K562 (cell line): ENCODE results near the gene PI4K2A. TPM values are rescaled to one million over a fixed set of nuclear protein-coding genes. Genes with fewer than 3 reads are reported as not detected.
A peak's percentile ranks its signal among the peaks of the same experiment; 100 is the strongest.

Source experiments
- ARHGAP35 ChIP-seq: fragments of 450-650 bp; IDR thresholded peaks from 2 replicates; pipeline ENCODE4 v1.6.1; 2018; ENCODE audit not compliant: partially characterized antibody
- CBX5 ChIP-seq: IDR thresholded peaks from 2 replicates; pipeline ENCODE4 v1.6.1; 2014; ENCODE audit warnings: low read depth, borderline replicate concordance
- FOS ChIP-seq: IDR thresholded peaks from 3 replicates; pipeline ENCODE4 v1.6.1; 2011; ENCODE audit not compliant: insufficient read length; ENCODE audit errors: extremely low read depth
- FOXP1 ChIP-seq: sonication (generic); formaldehyde crosslinking; IDR thresholded peaks from 2 replicates; pipeline ENCODE4 v1.8.0; 2022; ENCODE audit warnings: mild to moderate bottlenecking, missing genetic modification reagents
- NR2C2 ChIP-seq, 2 experiments: fragments of 200-800 bp in 1 of 2; sonication (Bioruptor generic) in 1 of 2; sonication (generic) in 1 of 2; formaldehyde crosslinking in 1 of 2; IDR thresholded peaks; 2 replicates each; pipeline versions ENCODE4 v1.6.1 to v1.8.0; 2016 to 2022; ENCODE audit warnings: mild to moderate bottlenecking in 1 of 2, missing compliant biosample characterization in 1 of 2, missing genetic modification characterization in 1 of 2, missing genetic modification reagents in 1 of 2
- POLR2B ChIP-seq: fragments of 450-650 bp; IDR thresholded peaks from 2 replicates; pipeline ENCODE4 v1.6.1; 2018; ENCODE audit warnings: low read depth; ENCODE audit not compliant: partially characterized antibody
- PPARD ChIP-seq: fragments of 250-450 bp; sonication (Bioruptor Pico); IDR thresholded peaks from 2 replicates; pipeline ENCODE4 v1.8.0; 2022; ENCODE audit warnings: inconsistent platforms, mild to moderate bottlenecking, moderate library complexity
- RCOR1 ChIP-seq, 2 experiments: IDR thresholded peaks; 2 replicates each; pipeline ENCODE4 v1.6.1; 2012; ENCODE audit warnings: low read depth in 2 of 2, low read length in 2 of 2, borderline replicate concordance in 1 of 2, improper control_type of control experiment in 1 of 2
- SAP30 ChIP-seq: fragments of 200-600 bp; sonication (generic); IDR thresholded peaks from 2 replicates; pipeline ENCODE4 v1.6.1; 2012; ENCODE audit warnings: borderline replicate concordance, low read depth, mild to moderate bottlenecking, moderate library complexity, low read length, control low read depth, inconsistent platforms; ENCODE audit not compliant: insufficient read depth, poor library complexity, severe bottlenecking
- XRCC3 ChIP-seq: fragments of 450-650 bp; IDR thresholded peaks from 2 replicates; pipeline ENCODE4 v1.6.1; 2017; ENCODE audit warnings: mild to moderate bottlenecking, moderate library complexity
- ZNF354B ChIP-seq: fragments of 250-450 bp; sonication (Bioruptor Pico); IDR thresholded peaks from 2 replicates; pipeline ENCODE4 v1.4.0; 2020
- ZNF551 ChIP-seq: fragments of 250-450 bp; sonication (Bioruptor Pico); IDR thresholded peaks from 2 replicates; pipeline ENCODE4 v1.5.0; 2021; ENCODE audit warnings: mild to moderate bottlenecking, moderate library complexity
- ZNF764 ChIP-seq: fragments of 250-450 bp; sonication (Bioruptor Pico); IDR thresholded peaks from 2 replicates; pipeline ENCODE4 v1.4.0; 2020; ENCODE audit warnings: low read depth, mild to moderate bottlenecking, moderate library complexity
- polyA plus RNA-seq, 8 experiments: library from polyadenylated mRNA; depleted of rRNA in 4 of 8; stranded (reverse) in 5 of 8; unstranded in 3 of 8; fragments of >200 nt; fragmentation: Nextera tagmentation in 2 of 8; fragmentation: Illumina TruSeq in 1 of 8; extraction: Ambion mirVana in 2 of 8; extraction: Trizol in 1 of 8; gene quantifications; 2 replicates each; pipeline versions ENCODE4 v1.2.1 to v1.2.3, GENCODE V29; 2011 to 2014; ENCODE audit warnings: inconsistent platforms in 1 of 8, missing spikeins in 1 of 8
- total RNA-seq, 7 experiments: library from RNA; depleted of rRNA in 6 of 7; stranded (reverse); fragments of >200 nt in 6 of 7; fragmentation: Illumina TruSeq in 2 of 7; extraction: Trizol in 2 of 7; gene quantifications; 2 replicates each; pipeline versions ENCODE4 v1.2.1 to v1.2.3, GENCODE V29; 2011 to 2021; ENCODE audit warnings: low replicate concordance in 1 of 7
- TF ChIP-seq, protein P1 (sequence below): fragments of 450-650 bp; IDR thresholded peaks from 2 replicates; pipeline ENCODE4 v1.6.1; 2016; ENCODE audit warnings: missing biosample characterization, missing genetic modification characterization
- TF ChIP-seq, protein P2 (sequence below): fragments of 450-650 bp; formaldehyde crosslinking; IDR thresholded peaks from 2 replicates; pipeline ENCODE4 v1.4.0; 2020; ENCODE audit warnings: mild to moderate bottlenecking, mixed read lengths
- TF ChIP-seq, protein P3 (sequence below): sonication (generic); formaldehyde crosslinking; IDR thresholded peaks from 2 replicates; pipeline ENCODE4 v1.4.0; 2020; ENCODE audit warnings: mild to moderate bottlenecking, missing genetic modification reagents
- TF ChIP-seq, protein P4 (sequence below): fragments of 450-650 bp; IDR thresholded peaks from 2 replicates; pipeline ENCODE4 v1.6.1; 2016; ENCODE audit warnings: borderline replicate concordance
- TF ChIP-seq, protein P5 (sequence below), 2 experiments: IDR thresholded peaks in 1 of 2; conservative IDR thresholded peaks in 1 of 2; 2 replicates each; pipeline ENCODE4 v1.6.1; 2016; ENCODE audit warnings: low read depth in 2 of 2, mild to moderate bottlenecking in 1 of 2, missing compliant biosample characterization in 1 of 2, missing genetic modification characterization in 1 of 2, moderate library complexity in 1 of 2

Gene PI4K2A
- total and polyA plus RNA-seq, 9 of the 15 experiments (the other 6 are each of a cell fraction or from before 2014, with no cell fraction given) = 4.4 to 28.4 (median 16.5) TPM

DNA sequence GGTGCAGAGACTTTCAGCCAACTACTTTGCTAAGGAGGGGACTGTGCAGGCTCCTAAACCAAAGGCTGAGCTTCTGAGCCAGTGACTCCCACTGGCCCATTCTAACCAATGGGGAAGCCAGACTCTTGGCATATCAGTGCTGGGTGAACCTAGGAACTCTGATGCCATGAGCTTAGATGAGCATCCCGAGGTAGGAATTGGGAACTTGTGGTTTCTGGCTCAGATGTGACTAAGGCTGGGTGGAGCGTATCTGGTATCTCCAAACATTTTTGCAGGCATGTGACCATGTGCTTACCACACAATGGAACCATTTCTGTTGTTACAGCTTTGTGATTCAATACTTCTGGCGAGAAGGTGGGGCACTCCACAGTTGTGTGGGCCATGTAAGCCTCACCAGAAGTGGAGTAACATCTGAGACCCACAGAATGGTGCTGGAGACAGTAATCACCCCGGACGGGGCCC lies 49.1 kb downstream of the PI4K2A start (continued):
- TF ChIP-seq ARHGAP35 (no peak), CBX5 (no peak), PPARD (CRISPR knock-in tag) (no peak), POLR2B (no peak), SAP30 (no peak), ZNF551 (CRISPR knock-in tag) (no peak), RCOR1 (IDR thresholded peaks at IDR 0.05; ENCODE audit: borderline replicate concordance in 1 of 2, low read depth in 2 of 2, low read length in 2 of 2) (0 out of 4 replicates have a peak, but pooled peaks of 1 of the 2 experiments have one; percentile 37), NR2C2 (CRISPR knock-in tag; IDR thresholded peaks at IDR 0.05) (no peak), NR2C2 (tag; IDR thresholded peaks at IDR 0.05) (peak; percentile 40; the same call in 1 of the 2 replicates), FOXP1 (no peak), XRCC3 (no peak), ZNF764 (CRISPR knock-in tag) (no peak), FOS (no peak), ZNF354B (no peak)
- TF ChIP-seq, protein P1, sequence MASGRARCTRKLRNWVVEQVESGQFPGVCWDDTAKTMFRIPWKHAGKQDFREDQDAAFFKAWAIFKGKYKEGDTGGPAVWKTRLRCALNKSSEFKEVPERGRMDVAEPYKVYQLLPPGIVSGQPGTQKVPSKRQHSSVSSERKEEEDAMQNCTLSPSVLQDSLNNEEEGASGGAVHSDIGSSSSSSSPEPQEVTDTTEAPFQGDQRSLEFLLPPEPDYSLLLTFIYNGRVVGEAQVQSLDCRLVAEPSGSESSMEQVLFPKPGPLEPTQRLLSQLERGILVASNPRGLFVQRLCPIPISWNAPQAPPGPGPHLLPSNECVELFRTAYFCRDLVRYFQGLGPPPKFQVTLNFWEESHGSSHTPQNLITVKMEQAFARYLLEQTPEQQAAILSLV = no peak
- TF ChIP-seq, protein P2, sequence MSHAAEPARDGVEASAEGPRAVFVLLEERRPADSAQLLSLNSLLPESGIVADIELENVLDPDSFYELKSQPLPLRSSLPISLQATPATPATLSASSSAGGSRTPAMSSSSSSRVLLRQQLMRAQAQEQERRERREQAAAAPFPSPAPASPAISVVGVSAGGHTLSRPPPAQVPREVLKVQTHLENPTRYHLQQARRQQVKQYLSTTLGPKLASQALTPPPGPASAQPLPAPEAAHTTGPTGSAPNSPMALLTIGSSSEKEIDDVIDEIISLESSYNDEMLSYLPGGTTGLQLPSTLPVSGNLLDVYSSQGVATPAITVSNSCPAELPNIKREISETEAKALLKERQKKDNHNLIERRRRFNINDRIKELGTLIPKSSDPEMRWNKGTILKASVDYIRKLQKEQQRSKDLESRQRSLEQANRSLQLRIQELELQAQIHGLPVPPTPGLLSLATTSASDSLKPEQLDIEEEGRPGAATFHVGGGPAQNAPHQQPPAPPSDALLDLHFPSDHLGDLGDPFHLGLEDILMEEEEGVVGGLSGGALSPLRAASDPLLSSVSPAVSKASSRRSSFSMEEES = peak; percentile 35
- TF ChIP-seq, protein P3, sequence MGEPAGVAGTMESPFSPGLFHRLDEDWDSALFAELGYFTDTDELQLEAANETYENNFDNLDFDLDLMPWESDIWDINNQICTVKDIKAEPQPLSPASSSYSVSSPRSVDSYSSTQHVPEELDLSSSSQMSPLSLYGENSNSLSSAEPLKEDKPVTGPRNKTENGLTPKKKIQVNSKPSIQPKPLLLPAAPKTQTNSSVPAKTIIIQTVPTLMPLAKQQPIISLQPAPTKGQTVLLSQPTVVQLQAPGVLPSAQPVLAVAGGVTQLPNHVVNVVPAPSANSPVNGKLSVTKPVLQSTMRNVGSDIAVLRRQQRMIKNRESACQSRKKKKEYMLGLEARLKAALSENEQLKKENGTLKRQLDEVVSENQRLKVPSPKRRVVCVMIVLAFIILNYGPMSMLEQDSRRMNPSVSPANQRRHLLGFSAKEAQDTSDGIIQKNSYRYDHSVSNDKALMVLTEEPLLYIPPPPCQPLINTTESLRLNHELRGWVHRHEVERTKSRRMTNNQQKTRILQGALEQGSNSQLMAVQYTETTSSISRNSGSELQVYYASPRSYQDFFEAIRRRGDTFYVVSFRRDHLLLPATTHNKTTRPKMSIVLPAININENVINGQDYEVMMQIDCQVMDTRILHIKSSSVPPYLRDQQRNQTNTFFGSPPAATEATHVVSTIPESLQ (CRISPR knock-in tag) = no peak
- TF ChIP-seq, protein P4, sequence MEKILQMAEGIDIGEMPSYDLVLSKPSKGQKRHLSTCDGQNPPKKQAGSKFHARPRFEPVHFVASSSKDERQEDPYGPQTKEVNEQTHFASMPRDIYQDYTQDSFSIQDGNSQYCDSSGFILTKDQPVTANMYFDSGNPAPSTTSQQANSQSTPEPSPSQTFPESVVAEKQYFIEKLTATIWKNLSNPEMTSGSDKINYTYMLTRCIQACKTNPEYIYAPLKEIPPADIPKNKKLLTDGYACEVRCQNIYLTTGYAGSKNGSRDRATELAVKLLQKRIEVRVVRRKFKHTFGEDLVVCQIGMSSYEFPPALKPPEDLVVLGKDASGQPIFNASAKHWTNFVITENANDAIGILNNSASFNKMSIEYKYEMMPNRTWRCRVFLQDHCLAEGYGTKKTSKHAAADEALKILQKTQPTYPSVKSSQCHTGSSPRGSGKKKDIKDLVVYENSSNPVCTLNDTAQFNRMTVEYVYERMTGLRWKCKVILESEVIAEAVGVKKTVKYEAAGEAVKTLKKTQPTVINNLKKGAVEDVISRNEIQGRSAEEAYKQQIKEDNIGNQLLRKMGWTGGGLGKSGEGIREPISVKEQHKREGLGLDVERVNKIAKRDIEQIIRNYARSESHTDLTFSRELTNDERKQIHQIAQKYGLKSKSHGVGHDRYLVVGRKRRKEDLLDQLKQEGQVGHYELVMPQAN = no peak
- TF ChIP-seq, protein P5, sequence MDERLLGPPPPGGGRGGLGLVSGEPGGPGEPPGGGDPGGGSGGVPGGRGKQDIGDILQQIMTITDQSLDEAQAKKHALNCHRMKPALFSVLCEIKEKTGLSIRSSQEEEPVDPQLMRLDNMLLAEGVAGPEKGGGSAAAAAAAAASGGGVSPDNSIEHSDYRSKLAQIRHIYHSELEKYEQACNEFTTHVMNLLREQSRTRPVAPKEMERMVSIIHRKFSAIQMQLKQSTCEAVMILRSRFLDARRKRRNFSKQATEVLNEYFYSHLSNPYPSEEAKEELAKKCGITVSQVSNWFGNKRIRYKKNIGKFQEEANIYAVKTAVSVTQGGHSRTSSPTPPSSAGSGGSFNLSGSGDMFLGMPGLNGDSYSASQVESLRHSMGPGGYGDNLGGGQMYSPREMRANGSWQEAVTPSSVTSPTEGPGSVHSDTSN (CRISPR knock-in tag; IDR thresholded peaks at IDR 0.05; ENCODE audit: low read depth) = no peak
- TF ChIP-seq, protein P5 (tag; conservative IDR thresholded peaks at IDR 0.05; ENCODE audit: low read depth) = no peak
